Tibial nerve (tissue), 4 donors: ENCODE measurements around the gene ACOXL. TPM values are rescaled to one million over a fixed set of nuclear protein-coding genes. Genes with fewer than 3 reads are reported as not detected.

Experiments
- DNase-seq, 2 donors: peaks; one replicate each; pipeline ENCODE4 v3.0.0-alpha.2; 2019; ENCODE audit warnings: low spot score in 2 of 2
- H3K27ac ChIP-seq, 4 donors: fragments of 200-600 bp; sonication (generic) in 3 of 4; one replicate each; pipeline ENCODE4 v1.5.1; 2017 to 2019; ENCODE audit warnings: mild to moderate bottlenecking in 1 of 4
- H3K27me3 ChIP-seq, 2 donors: fragments of 200-600 bp; sonication (generic) in 1 of 2; one replicate each; pipeline versions ENCODE4 v1.5.1 to v1.6.0; 2017 to 2019
- H3K36me3 ChIP-seq, 3 donors: fragments of 200-600 bp; sonication (generic); one replicate each; pipeline ENCODE4 v1.5.1; 2018 to 2019
- H3K4me1 ChIP-seq, 4 donors: fragments of 200-600 bp; sonication (generic) in 3 of 4; one replicate each; pipeline ENCODE4 v1.5.1; 2017 to 2019
- H3K4me3 ChIP-seq, 4 donors: fragments of 200-600 bp; sonication (generic) in 3 of 4; one replicate each; pipeline ENCODE4 v1.5.1; 2017 to 2019; ENCODE audit warnings: mild to moderate bottlenecking in 1 of 4, moderate library complexity in 1 of 4
- H3K9me3 ChIP-seq, 4 donors: fragments of 200-600 bp; sonication (generic) in 3 of 4; one replicate each; pipeline ENCODE4 v1.5.1; 2017 to 2019
- CTCF ChIP-seq, 5 experiments: fragments of 200-600 bp in 3 of 5; fragments of 450-650 bp in 2 of 5; sonication (generic) in 3 of 5; IDR thresholded peaks; one replicate each; pipeline ENCODE4 v1.5.1; 2016 to 2019; ENCODE audit warnings: antibody characterized with exemption in 5 of 5, mild to moderate bottlenecking in 3 of 5, moderate library complexity in 2 of 5
- EP300 ChIP-seq, 2 donors: sonication (generic); formaldehyde crosslinking; IDR thresholded peaks; one replicate each; pipeline ENCODE4 v1.6.1; 2017; ENCODE audit warnings: antibody characterized with exemption in 2 of 2, mild to moderate bottlenecking in 1 of 2
- POLR2A ChIP-seq, 2 donors: fragments of 450-650 bp; IDR thresholded peaks; one replicate each; pipeline ENCODE4 v1.6.1; 2017; ENCODE audit warnings: antibody characterized with exemption in 2 of 2, mild to moderate bottlenecking in 2 of 2, moderate library complexity in 2 of 2
- WGBS, 2 donors: methylation state at CpG; one replicate each; pipeline ENCODE4 v1.1.5; 2018; 5-methylcytosine and 5-hydroxymethylcytosine counted together
- total RNA-seq, 4 donors: library from RNA; depleted of rRNA; stranded (reverse); fragments of >200 nt; gene quantifications; one replicate each; pipeline ENCODE4 v1.1.0, GENCODE V29; 2016

Gene ACOXL
- total RNA-seq, 4 donors from 2014 or later: 0.30 TPM; not detected in 3

DNA sequence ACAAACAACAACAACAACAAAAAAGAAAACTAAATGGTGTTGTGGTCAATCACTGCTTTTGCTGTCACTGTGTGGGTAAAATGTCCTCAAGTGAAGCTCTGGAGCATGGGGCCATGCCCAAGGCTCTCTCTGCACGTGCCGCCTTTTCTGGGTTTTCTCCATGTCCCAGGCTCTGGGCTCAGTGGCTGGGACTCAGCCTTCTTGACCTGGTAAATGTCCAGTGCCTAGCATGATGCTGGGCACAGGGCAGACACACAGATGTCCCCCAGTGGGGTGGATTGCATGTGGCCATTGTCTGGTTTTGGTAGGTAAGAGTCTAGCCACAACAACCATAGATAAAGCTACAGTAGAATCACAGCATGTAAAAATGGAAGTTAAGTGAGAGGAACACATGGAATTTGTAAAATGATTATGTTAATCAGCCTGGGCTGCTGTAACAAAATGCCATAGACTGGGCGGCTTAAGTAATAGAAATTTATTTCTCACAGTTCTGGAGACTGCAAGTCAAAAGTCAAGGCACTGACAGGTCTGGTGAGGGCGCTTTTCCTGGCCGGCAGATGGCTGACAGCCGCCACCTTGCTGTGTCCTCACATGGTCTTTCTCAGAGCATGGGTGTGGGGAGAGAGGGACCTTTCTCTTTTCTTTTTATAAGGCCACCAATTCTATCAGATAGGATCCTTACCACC lies 174.4 kb downstream of the ACOXL start:
- Histone ChIP-seq H3K27me3 (no peaks in the 10 kb centered on the region), H3K36me3 (no peaks in the 10 kb centered on the region), H3K9me3 (peaks cover 0 to 12% (median 0%) of the 10 kb centered on the region in 4 donors), H3K4me1 (no peaks in the 10 kb centered on the region), H3K4me3 (no peak overlapping the region), H3K27ac (no peak overlapping the region)
- no peak for DNase-seq
- TF ChIP-seq POLR2A (IDR thresholded peaks at IDR 0.05) (no peak), CTCF (IDR thresholded peaks at IDR 0.05) (no peak), EP300 (IDR thresholded peaks at IDR 0.05) (no peak)
- WGBS, 2 donors: 82 to 90% methylated on average over 6 of the region's 6 CpGs

- Histone ChIP-seq H3K9me3 (peaks cover 0 to 17% (median 0%) of the 10 kb centered on the region in 4 donors), H3K4me1 (no peaks in the 10 kb centered on the region), H3K27ac (no peak overlapping the region), H3K36me3 (no peaks in the 10 kb centered on the region), H3K27me3 (no peaks in the 10 kb centered on the region), H3K4me3 (no peak overlapping the region)
- DNase-seq: no peak
- WGBS, 2 donors: 96 to 100% methylated on average over 3 of the region's 3 CpGs
- TF ChIP-seq CTCF (IDR thresholded peaks at IDR 0.05): no peak
- no peak for TF ChIP-seq EP300 (IDR thresholded peaks at IDR 0.05)
- no peak for TF ChIP-seq POLR2A (IDR thresholded peaks at IDR 0.05)
Observed at GRCh38 chr2:110909501-110909900, 177.1 kb downstream of the ACOXL start.

DNA sequence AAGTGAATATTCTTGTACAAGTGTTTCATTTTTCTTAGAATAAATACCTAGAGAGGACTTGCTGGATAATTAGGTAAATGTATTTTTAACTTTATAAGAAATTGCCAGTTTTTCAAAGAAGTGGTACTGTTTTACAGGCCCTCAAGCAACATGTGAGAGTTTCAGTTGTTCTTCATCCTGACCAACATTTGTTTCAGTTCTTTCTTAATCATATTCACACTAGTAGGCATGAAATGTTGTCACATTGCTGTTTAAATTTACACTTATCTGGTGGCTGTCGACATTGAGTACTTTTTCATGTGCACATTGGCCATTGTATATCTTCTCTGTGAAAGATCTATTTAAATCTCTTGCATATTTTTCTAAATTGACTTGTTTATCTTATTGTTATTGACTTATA lies 178.1 kb downstream of the ACOXL start:
- Histone ChIP-seq H3K4me3 (no peak overlapping the region), H3K9me3 (peaks cover 0 to 17% (median 0%) of the 10 kb centered on the region in 4 donors), H3K27me3 (no peaks in the 10 kb centered on the region), H3K27ac (no peak overlapping the region), H3K4me1 (no peaks in the 10 kb centered on the region), H3K36me3 (no peaks in the 10 kb centered on the region)
- 72 to 79% methylated on average over 1 of the region's 1 CpG for WGBS, 2 donors
- DNase-seq: no peak
- TF ChIP-seq CTCF (IDR thresholded peaks at IDR 0.05) (no peak), EP300 (IDR thresholded peaks at IDR 0.05) (no peak), POLR2A (IDR thresholded peaks at IDR 0.05) (no peak)

GRCh38 chr2:110919738-110920137 lies 187.4 kb downstream of the ACOXL start:
- Histone ChIP-seq H3K36me3 (no peaks in the 10 kb centered on the region), H3K9me3 (peaks cover 0 to 11% (median 0%) of the 10 kb centered on the region in 4 donors), H3K4me1 (no peaks in the 10 kb centered on the region), H3K27me3 (no peaks in the 10 kb centered on the region), H3K27ac (no peak overlapping the region), H3K4me3 (no peak overlapping the region)
- no peak for DNase-seq
- TF ChIP-seq EP300 (IDR thresholded peaks at IDR 0.05): no peak
- TF ChIP-seq CTCF (IDR thresholded peaks at IDR 0.05): no peak
- no peak for TF ChIP-seq POLR2A (IDR thresholded peaks at IDR 0.05)
- 93 to 95% methylated on average over 1 of the region's 1 CpG for WGBS, 2 donors

GRCh38 chr2:110925479-110925878 lies 193.1 kb downstream of the ACOXL start:
- Histone ChIP-seq H3K4me1 (no peaks in the 10 kb centered on the region), H3K4me3 (no peak overlapping the region), H3K27me3 (no peaks in the 10 kb centered on the region), H3K36me3 (no peaks in the 10 kb centered on the region), H3K9me3 (peaks cover 0 to 11% (median 0%) of the 10 kb centered on the region in 4 donors), H3K27ac (no peak overlapping the region)
- no peak for TF ChIP-seq CTCF (IDR thresholded peaks at IDR 0.05)
- no peak for TF ChIP-seq POLR2A (IDR thresholded peaks at IDR 0.05)
- no peak for TF ChIP-seq EP300 (IDR thresholded peaks at IDR 0.05)
- DNase-seq: no peak
